MM.1S (cell line): Measurements from ENCODE around the gene GAP43.

ENCODE experiments used
- CTCF ChIP-seq: fragments of 300-600 bp; sonication (generic); IDR thresholded peaks from 2 replicates; pipeline ENCODE4 v1.5.1; 2016; ENCODE audit warnings: antibody characterized with exemption, low read length, mixed read lengths
- EZH2 ChIP-seq: fragments of 300-600 bp; sonication (generic); optimal IDR thresholded peaks from 2 replicates; pipeline ENCODE3; 2017; ENCODE audit warnings: low read depth, mild to moderate bottlenecking, antibody characterized with exemption, low read length, mixed read lengths
- EZH2phosphoT487 ChIP-seq: fragments of 300-600 bp; sonication (generic); IDR thresholded peaks from 2 replicates; pipeline ENCODE4 v1.6.1; 2018; ENCODE audit warnings: antibody characterized with exemption, low read length

GRCh38 chr3:115760716-115761115 lies 137.4 kb downstream of the GAP43 start:
- no peak for TF ChIP-seq CTCF
- TF ChIP-seq EZH2phosphoT487, result no peak
- no peak for TF ChIP-seq EZH2
